T-cell (primary cell): ENCODE data around the gene C12orf75. TPM values are rescaled to one million over a fixed set of nuclear protein-coding genes. Genes with fewer than 3 reads are reported as not detected.
A peak's percentile ranks its signal among the peaks of the same experiment; 100 is the strongest.

ENCODE experiments used
- ATAC-seq, 4 experiments: fragments of 200-7000 bp in 3 of 4; fragments of 150-1000 bp in 1 of 4; cut with Tn5 transposase; replicated peaks in 1 of 4; 1 replicate in 3 of 4; 2 replicates in 1 of 4; pipeline ENCODE4 v1.10.0; 2021; ENCODE audit warnings: moderate library complexity in 3 of 4, mild to moderate bottlenecking in 2 of 4, moderate number of reproducible peaks in 1 of 4
- CTCF ChIA-PET, 2 donors: fragments of 300-600 bp; sonication (Branson Sonifier 250); formaldehyde crosslinking; loops; one replicate each; lab custom pipeline; 2022; ENCODE audit warnings: antibody characterized with exemption in 2 of 2; lab: Charles Lee
- POLR2A ChIA-PET, 2 donors: fragments of 300-600 bp; sonication (Branson Sonifier 250); formaldehyde crosslinking; loops; one replicate each; lab custom pipeline; 2022; ENCODE audit warnings: antibody characterized with exemption in 2 of 2; lab: Charles Lee
- DNase-seq, 35 experiments: peaks; one replicate each; pipeline versions ENCODE4 v3.0.0 to v3.0.0-alpha.2; 2013 to 2023
- H3K27ac ChIP-seq: one replicate; pipeline ENCODE4 v1.5.1; 2013; ENCODE audit warnings: low read length
- H3K27me3 ChIP-seq, 2 experiments: replicated peaks in 1 of 2; 1 replicate in 1 of 2; 2 replicates in 1 of 2; pipeline versions ENCODE4 v1.6.1 to v1.7.0; 2013; ENCODE audit warnings: low read length in 1 of 2, mixed read lengths in 1 of 2; ENCODE audit not compliant: control insufficient read depth in 2 of 2, insufficient read depth in 2 of 2; ENCODE audit errors: extremely low read depth in 1 of 2
- H3K36me3 ChIP-seq, 2 donors: 1 replicate in 1 of 2; 2 replicates in 1 of 2; pipeline versions ENCODE4 v1.6.1 to v1.7.0; 2013; ENCODE audit warnings: low read length in 1 of 2; ENCODE audit not compliant: control insufficient read depth in 2 of 2, insufficient read depth in 1 of 2; ENCODE audit errors: extremely low read depth in 1 of 2
- H3K4me1 ChIP-seq, 2 experiments: 1 replicate in 1 of 2; 2 replicates in 1 of 2; pipeline versions ENCODE4 v1.6.1 to v1.7.0; 2013; ENCODE audit warnings: low read length in 2 of 2, mixed read lengths in 1 of 2; ENCODE audit not compliant: insufficient read depth in 2 of 2, control insufficient read depth in 1 of 2; ENCODE audit errors: extremely low read depth in 1 of 2
- H3K4me3 ChIP-seq, 2 donors: 1 replicate in 1 of 2; 2 replicates in 1 of 2; pipeline versions ENCODE4 v1.5.1 to v1.7.0; 2013; ENCODE audit warnings: mild to moderate bottlenecking in 2 of 2, low read length in 1 of 2, moderate library complexity in 1 of 2; ENCODE audit not compliant: control insufficient read depth in 1 of 2; ENCODE audit errors: extremely low read depth in 1 of 2
- H3K9me3 ChIP-seq: 2 replicates; pipeline ENCODE4 v1.7.0; 2013
- H3K27ac Mint-ChIP-seq, 2 donors: one replicate each; pipeline ENCODE4 v1.8.0; 2020 to 2021; ENCODE audit warnings: mild to moderate bottlenecking in 2 of 2, mixed read lengths in 2 of 2
- H3K27me3 Mint-ChIP-seq, 2 donors: one replicate each; pipeline ENCODE4 v1.8.0; 2021 to 2022; ENCODE audit warnings: mixed read lengths in 2 of 2
- H3K36me3 Mint-ChIP-seq: one replicate; pipeline ENCODE4 v1.8.0; 2021; ENCODE audit warnings: mixed read lengths
- H3K4me1 Mint-ChIP-seq, 3 donors: one replicate each; pipeline ENCODE4 v1.8.0; 2020 to 2022; ENCODE audit warnings: mixed read lengths in 3 of 3, mild to moderate bottlenecking in 1 of 3
- H3K4me3 Mint-ChIP-seq, 3 donors: one replicate each; pipeline ENCODE4 v1.8.0; 2020 to 2022; ENCODE audit warnings: mild to moderate bottlenecking in 3 of 3, mixed read lengths in 3 of 3, moderate library complexity in 3 of 3
- H3K9me3 Mint-ChIP-seq, 3 donors: one replicate each; pipeline ENCODE4 v1.8.0; 2020 to 2022; ENCODE audit warnings: mixed read lengths in 3 of 3
- WGBS: methylation state at CpG from one replicate; pipeline ENCODE4 v1.1.5; 2013; ENCODE audit warnings: missing lambda C conversion rate; ENCODE audit not compliant: insufficient coverage; 5-methylcytosine and 5-hydroxymethylcytosine counted together
- total RNA-seq, 35 experiments: library from RNA in 6 of 35; stranded (reverse) in 6 of 35; fragments of 120-200 nt in 1 of 35; gene quantifications; one replicate each; pipeline versions ENCODE4 v1.2.1 to v1.2.4 and lab custom pipeline; 2013 to 2026

C12orf75 gene
- total RNA-seq, 5 donors from 2014 or later (not counting 1 experiment from before 2014, with no cell fraction given): 14.9 to 50.1 (median 20.2) TPM

DNA sequence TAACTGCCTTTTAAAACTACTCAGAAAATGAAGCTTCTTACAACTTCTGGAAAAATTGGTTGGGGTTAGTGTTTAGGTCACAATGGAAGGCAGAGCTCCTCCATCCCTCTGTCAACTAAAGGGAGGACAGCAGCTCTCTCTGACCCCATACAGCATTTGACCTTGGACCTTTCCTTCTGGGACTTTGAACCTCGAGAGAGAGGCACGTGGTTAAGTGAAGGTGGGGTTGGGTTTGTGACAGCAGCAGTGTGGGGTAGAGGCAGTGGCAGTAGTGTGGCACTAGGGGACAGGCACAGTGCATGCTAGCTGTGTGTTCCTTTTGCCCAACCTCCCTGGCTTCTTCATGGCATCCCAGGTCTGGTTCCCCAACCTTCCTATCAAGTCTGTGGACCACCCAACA lies 9.4 kb upstream of the C12orf75 start:
- peaks cover 0 to 11% of the 10 kb centered on the region in 2 experiments for H3K4me1 ChIP-seq
- H3K36me3 ChIP-seq: no peaks in the 10 kb centered on the region
- no peak overlapping the region for H3K27ac ChIP-seq
- CTCF ChIA-PET: interaction anchor here (0.5 to 1.2 kb wide), 4 partner anchors 9 to 62 kb away, joined by 3 to 6 read pairs (median 4); partner anchors contain the start of gene C12orf75 (in 1 of the 2)
- no peaks in the 10 kb centered on the region for H3K9me3 ChIP-seq
- Mint-ChIP-seq H3K36me3 (no peaks in the 10 kb centered on the region), H3K4me1 (peaks cover 0 to 5% (median 2%) of the 10 kb centered on the region in 3 donors), H3K27ac (no peak overlapping the region), H3K9me3 (no peaks in the 10 kb centered on the region), H3K4me3 (no peak overlapping the region), H3K27me3 (peaks cover 0 to 3% of the 10 kb centered on the region in 2 donors)
- no peaks in the 10 kb centered on the region for H3K27me3 ChIP-seq
- WGBS: no CpG with 5 or more reads among the region's 2 CpGs
- DNase-seq (peak in 1 of 35 experiments; percentile 25), ATAC-seq (peak in 1 of 4 experiments; percentile 39)
- POLR2A ChIA-PET: no interaction called here
- no peak overlapping the region for H3K4me3 ChIP-seq

DNA sequence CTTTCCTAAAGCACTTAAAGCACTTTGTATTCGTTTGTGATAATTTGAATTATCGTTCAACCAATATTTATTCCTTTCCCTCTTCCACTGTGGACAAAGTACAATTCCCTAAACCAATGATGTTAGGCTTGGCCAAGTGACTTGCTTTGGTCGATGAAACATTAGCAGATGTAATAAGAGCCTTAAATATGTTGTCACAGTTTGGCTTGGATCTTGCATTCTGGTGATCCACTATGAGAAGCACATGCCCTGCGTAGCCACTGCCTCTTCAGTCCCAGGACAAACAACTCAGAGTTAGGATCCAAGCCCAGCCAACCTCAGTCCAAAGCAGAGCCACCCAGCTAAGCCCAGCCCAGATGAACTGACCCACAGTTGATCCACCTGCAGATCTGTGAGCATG lies 8.4 kb upstream of the C12orf75 start:
- 100% methylated on average over 1 of the region's 4 CpGs for WGBS
- DNase-seq: no peak
- no peaks in the 10 kb centered on the region for H3K27me3 Mint-ChIP-seq
- Histone ChIP-seq H3K9me3 (no peaks in the 10 kb centered on the region), H3K27me3 (no peaks in the 10 kb centered on the region), H3K27ac (no peak overlapping the region), H3K36me3 (no peaks in the 10 kb centered on the region), H3K4me1 (peaks cover 0 to 17% of the 10 kb centered on the region in 2 experiments), H3K4me3 (no peak overlapping the region)
- ChIA-PET CTCF (no interaction called here), POLR2A (no interaction called here)
- H3K9me3 Mint-ChIP-seq: no peaks in the 10 kb centered on the region
- H3K27ac Mint-ChIP-seq: no peak overlapping the region
- H3K4me1 Mint-ChIP-seq: peaks cover 0 to 11% (median 5%) of the 10 kb centered on the region in 3 donors
- H3K36me3 Mint-ChIP-seq: no peaks in the 10 kb centered on the region
- no peak overlapping the region for H3K4me3 Mint-ChIP-seq
- ATAC-seq: no peak

DNA sequence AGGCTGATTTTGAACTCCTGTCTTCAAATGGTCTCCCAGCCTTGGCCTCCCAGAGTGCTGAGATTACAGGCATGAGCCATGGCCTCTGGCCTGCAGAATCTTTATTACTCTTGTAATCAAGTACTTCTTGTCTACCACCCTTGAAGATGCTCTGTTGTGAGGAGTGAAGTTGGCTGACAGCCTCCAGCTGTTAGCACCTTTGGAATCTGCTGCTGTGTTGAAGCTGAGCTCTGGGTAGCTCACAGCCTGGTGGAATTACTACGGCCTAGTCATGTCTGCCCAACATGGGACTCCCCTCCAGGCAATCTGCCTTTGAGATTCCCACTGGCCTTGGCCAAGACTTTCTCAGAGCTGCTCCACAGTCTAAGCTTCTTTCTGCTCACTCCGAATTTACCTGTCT lies 5.8 kb upstream of the C12orf75 start:
- no peaks in the 10 kb centered on the region for H3K27me3 Mint-ChIP-seq
- H3K4me3 Mint-ChIP-seq: no peak overlapping the region
- ChIA-PET POLR2A (no interaction called here), CTCF (no interaction called here)
- no peak overlapping the region for H3K27ac ChIP-seq
- peaks cover 14 to 28% (median 20%) of the 10 kb centered on the region in 3 donors for H3K4me1 Mint-ChIP-seq
- no peak overlapping the region for H3K4me3 ChIP-seq
- ATAC-seq (no peak), DNase-seq (no peak)
- H3K9me3 ChIP-seq: no peaks in the 10 kb centered on the region
- H3K4me1 ChIP-seq: peaks cover 0 to 33% of the 10 kb centered on the region in 2 experiments
- WGBS: 96% methylated on average over 2 of the region's 2 CpGs
- peak overlapping the region in 1 of 2 donors; percentile 2 for H3K27ac Mint-ChIP-seq
- H3K9me3 Mint-ChIP-seq: no peaks in the 10 kb centered on the region
- no peaks in the 10 kb centered on the region for H3K27me3 ChIP-seq
- no peaks in the 10 kb centered on the region for H3K36me3 Mint-ChIP-seq
- no peaks in the 10 kb centered on the region for H3K36me3 ChIP-seq

DNA sequence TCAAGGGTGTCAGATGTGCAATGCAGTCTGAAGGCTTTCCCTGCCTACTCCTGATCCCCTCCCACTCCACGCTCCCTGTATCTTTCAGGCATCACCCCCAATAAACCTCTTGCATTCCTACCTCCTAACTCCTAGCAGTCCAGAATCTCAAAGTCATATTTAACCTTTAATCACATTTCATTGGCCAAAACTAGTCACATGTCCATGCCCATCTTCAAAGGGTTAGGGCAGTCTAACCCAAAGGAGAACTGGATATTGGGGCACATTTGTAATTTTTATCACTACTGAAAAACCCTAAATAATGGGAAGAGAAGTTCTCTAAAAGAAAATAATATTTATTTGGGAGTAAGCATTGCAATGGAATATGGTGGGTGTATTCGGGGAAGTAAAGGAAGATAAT lies 5.4 kb upstream of the C12orf75 start:
- H3K4me1 Mint-ChIP-seq: peaks cover 19 to 32% (median 23%) of the 10 kb centered on the region in 3 donors
- no peaks in the 10 kb centered on the region for H3K36me3 Mint-ChIP-seq
- Histone ChIP-seq H3K4me1 (peaks cover 0 to 33% of the 10 kb centered on the region in 2 experiments), H3K27ac (no peak overlapping the region), H3K27me3 (no peaks in the 10 kb centered on the region), H3K36me3 (no peaks in the 10 kb centered on the region), H3K4me3 (no peak overlapping the region), H3K9me3 (no peaks in the 10 kb centered on the region)
- 100% methylated on average over 2 of the region's 2 CpGs for WGBS
- H3K4me3 Mint-ChIP-seq: no peak overlapping the region
- no peaks in the 10 kb centered on the region for H3K27me3 Mint-ChIP-seq
- POLR2A ChIA-PET: no interaction called here
- CTCF ChIA-PET: interaction anchor here in 1 of 2 donors (0.7 kb wide), 1 partner anchor 10 kb away, joined by 3 read pairs; no protein-coding TSS in a partner anchor
- ATAC-seq: no peak
- no peaks in the 10 kb centered on the region for H3K9me3 Mint-ChIP-seq
- H3K27ac Mint-ChIP-seq: peak overlapping the region; percentile 4 to 8
- DNase-seq: no peak

DNA sequence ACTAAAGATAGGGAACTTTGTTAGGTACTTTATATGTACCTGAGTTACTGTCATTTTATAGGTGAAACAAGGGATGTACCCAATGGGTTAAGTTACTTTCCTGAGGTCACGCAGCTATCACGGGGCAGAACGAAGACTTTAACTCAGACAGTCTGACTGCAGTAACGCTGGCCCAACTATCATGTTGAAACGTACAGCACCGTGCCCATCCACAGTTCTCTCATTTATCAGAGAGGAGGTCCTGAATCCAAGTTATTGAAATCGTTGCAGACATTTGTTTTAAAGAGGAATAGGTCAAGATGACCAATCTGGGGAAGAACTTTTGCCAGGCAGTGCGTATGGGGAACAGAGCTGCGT lies 587 bp upstream of the C12orf75 start:
- POLR2A ChIA-PET: interaction anchor here in 1 of 2 donors (0.5 to 1.0 kb wide), 3 partner anchors 21 to 809 kb away, joined by 3 read pairs; partner anchors contain the start of gene NUAK1
- Histone ChIP-seq H3K4me3 (peak overlapping the region in 1 of 2 donors; percentile 45), H3K27me3 (no peaks in the 10 kb centered on the region), H3K9me3 (no peaks in the 10 kb centered on the region), H3K27ac (peak overlapping the region; percentile 61), H3K36me3 (no peaks in the 10 kb centered on the region), H3K4me1 (peaks cover 15 to 52% of the 10 kb centered on the region in 2 experiments)
- no peaks in the 10 kb centered on the region for H3K27me3 Mint-ChIP-seq
- peaks cover 49 to 66% (median 57%) of the 10 kb centered on the region in 3 donors for H3K4me1 Mint-ChIP-seq
- peak overlapping the region; percentile 81 to 88 for H3K27ac Mint-ChIP-seq
- peak in 3 of 4 experiments; percentile 11 to 34 (median 20) for ATAC-seq
- H3K4me3 Mint-ChIP-seq: peak overlapping the region; percentile 69 to 83 (median 80)
- no peaks in the 10 kb centered on the region for H3K36me3 Mint-ChIP-seq
- CTCF ChIA-PET: interaction anchor here in 1 of 2 donors (2.0 kb wide), 1 partner anchor 9 kb away, joined by 6 read pairs; no protein-coding TSS in a partner anchor
- WGBS: 4% methylated on average over 4 of the region's 9 CpGs
- peak in 8 of 35 experiments; percentile 2 to 14 (median 5) for DNase-seq
- H3K9me3 Mint-ChIP-seq: no peaks in the 10 kb centered on the region

DNA sequence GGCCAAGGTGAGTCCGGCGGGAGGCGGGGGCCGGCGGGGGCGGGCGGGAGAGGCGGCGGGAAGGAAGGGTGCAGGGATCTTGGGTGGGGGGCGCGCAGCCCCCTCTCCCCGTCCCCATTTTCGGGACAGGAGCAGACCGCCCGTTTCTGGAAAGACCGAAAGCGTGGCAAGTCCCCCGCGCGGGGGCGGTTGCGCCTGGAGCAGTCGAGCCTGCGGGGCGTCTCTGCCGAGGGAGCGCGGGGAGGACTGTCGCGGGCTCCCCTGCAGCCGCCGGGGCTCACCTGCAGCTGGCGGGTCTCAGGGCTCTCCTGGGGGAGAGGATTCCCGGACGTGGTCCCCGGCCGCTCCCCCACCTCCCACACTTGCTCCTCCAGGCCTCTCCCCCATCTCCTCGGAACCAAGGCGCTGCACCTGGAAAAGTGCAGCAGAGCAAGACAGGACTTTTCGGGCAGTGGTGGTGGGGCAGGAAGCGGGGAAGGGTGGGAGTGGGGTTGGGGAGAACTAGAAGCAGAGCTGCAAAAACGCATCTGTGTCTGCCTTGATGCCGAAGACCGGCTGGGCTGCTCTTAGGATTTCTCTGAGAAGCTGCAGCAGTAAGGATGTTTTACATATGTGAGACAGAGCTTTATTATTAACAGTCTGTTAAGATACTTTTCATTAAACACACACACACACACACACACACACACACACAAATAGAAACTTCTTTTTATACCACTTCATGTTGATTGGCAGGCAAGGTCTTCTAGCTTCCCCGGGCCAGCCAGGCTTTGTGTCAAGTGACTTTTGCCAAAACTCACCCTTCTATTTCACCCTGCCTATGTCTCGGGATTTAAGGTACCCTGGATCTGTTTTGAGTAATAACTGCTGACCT lies 677 bp downstream of the C12orf75 start:
- ATAC-seq (peak; percentile 28 to 37 (median 32)), DNase-seq (peak in 31 of 35 experiments; percentile 5 to 60 (median 28))
- POLR2A ChIA-PET: interaction anchor here (0.6 to 0.7 kb wide), 3 partner anchors 26 to 1118 kb away, joined by 3 to 6 read pairs (median 6); no protein-coding TSS in a partner anchor
- WGBS: 0% methylated on average over 19 of the region's 46 CpGs
- Mint-ChIP-seq H3K36me3 (no peaks in the 10 kb centered on the region), H3K4me3 (peak overlapping the region; percentile 80 to 87 (median 85)), H3K27me3 (no peaks in the 10 kb centered on the region), H3K4me1 (peaks cover 62 to 72% (median 66%) of the 10 kb centered on the region in 3 donors), H3K27ac (peak overlapping the region; percentile 55 to 88), H3K9me3 (no peaks in the 10 kb centered on the region)
- Histone ChIP-seq H3K4me3 (peak overlapping the region; percentile 53 to 71), H3K27me3 (no peaks in the 10 kb centered on the region), H3K36me3 (no peaks in the 10 kb centered on the region), H3K9me3 (no peaks in the 10 kb centered on the region), H3K4me1 (peaks cover 18 to 50% of the 10 kb centered on the region in 2 experiments), H3K27ac (peak overlapping the region; percentile 61)
- CTCF ChIA-PET: interaction anchor here in 1 of 2 donors (2.0 kb wide), 1 partner anchor 10 kb away, joined by 6 read pairs; no protein-coding TSS in a partner anchor
